ENCODE data around the gene EPB41. TPM values are rescaled to one million over a fixed set of nuclear protein-coding genes. Genes with fewer than 3 reads are reported as not detected.

Gene EPB41
- total and polyA plus RNA-seq, 2 donors (not counting 3 experiments of a cell fraction or from before 2014, with no cell fraction given) = 22.3 to 45.7 TPM

- CTCF ChIA-PET = interaction anchor here (1.4 kb wide), 1 partner anchor 11 kb away, joined by 4 read pairs; no protein-coding TSS in a partner anchor
- no peaks in the 10 kb centered on the region for H4K20me1 ChIP-seq (replicated peaks; ENCODE audit: control insufficient read depth, extremely low read depth, insufficient read depth, low read length)
- H3K9me3 ChIP-seq (replicated peaks; ENCODE audit: control insufficient read depth, insufficient read depth, low read length) = no peaks in the 10 kb centered on the region
- dilution Hi-C loops (cut with MboI; ENCODE audit: extremely low pct_ligation_motif_present, low sequenced_read_pairs) (no loop called here), intact Hi-C loops (cut with micrococcal nuclease) (no loop called here)
- H2AFZ ChIP-seq (ENCODE audit: low read depth, low read length) = no peak overlapping the region
- H3K9ac ChIP-seq (replicated peaks; ENCODE audit: extremely low read depth, insufficient read depth, low read length) = no peak overlapping the region
- DNase-seq (ENCODE audit: low read depth, low spot score) (no peak), FAIRE-seq (no peak)
- no peak overlapping the region for H3K4me2 ChIP-seq (ENCODE audit: insufficient read depth, low read length)
- POLR2A ChIA-PET = no interaction called here
- H3K27ac ChIP-seq (ENCODE audit: insufficient read depth, low read depth, low read length) = no peak overlapping the region
- no peaks in the 10 kb centered on the region for H3K36me3 ChIP-seq (ENCODE audit: control insufficient read depth in 2 of 2, extremely low read depth in 1 of 2, insufficient read depth in 2 of 2, low read length in 2 of 2)
- TF ChIP-seq GATA2 (IDR thresholded peaks at IDR 0.05; ENCODE audit: insufficient read depth, insufficient read length, low read depth, low read length) = no peak
- no peak for TF ChIP-seq JUN (IDR thresholded peaks at IDR 0.05; ENCODE audit: borderline replicate concordance, insufficient read depth, insufficient read length, low read depth)
- TF ChIP-seq FOS (IDR thresholded peaks at IDR 0.05; ENCODE audit: borderline replicate concordance, insufficient read depth, low read length) = no peak
- no TSS peak for BruUV-seq (replicated peaks)
- H3K4me3 ChIP-seq (replicated peaks in 1 of 3; ENCODE audit: insufficient read depth in 1 of 3, low read depth in 1 of 3, low read length in 3 of 3) = no peak overlapping the region
- H3K9me1 ChIP-seq (replicated peaks; ENCODE audit: control insufficient read depth, extremely low read depth, insufficient read depth, low read length) = no peaks in the 10 kb centered on the region
- no peaks in the 10 kb centered on the region for H3K79me2 ChIP-seq (ENCODE audit: control insufficient read depth, insufficient read depth, low read length)
- no peaks in the 10 kb centered on the region for H3K27me3 ChIP-seq (ENCODE audit: control insufficient read depth in 2 of 2, insufficient read depth in 2 of 2, low read length in 2 of 2)
- H3K4me1 ChIP-seq (ENCODE audit: control insufficient read depth, extremely low read depth, insufficient read depth, low read length) = peaks cover 4% of the 10 kb centered on the region
Observed at GRCh38 chr1:28974432-28974831, 60.1 kb downstream of the EPB41 start.

DNA sequence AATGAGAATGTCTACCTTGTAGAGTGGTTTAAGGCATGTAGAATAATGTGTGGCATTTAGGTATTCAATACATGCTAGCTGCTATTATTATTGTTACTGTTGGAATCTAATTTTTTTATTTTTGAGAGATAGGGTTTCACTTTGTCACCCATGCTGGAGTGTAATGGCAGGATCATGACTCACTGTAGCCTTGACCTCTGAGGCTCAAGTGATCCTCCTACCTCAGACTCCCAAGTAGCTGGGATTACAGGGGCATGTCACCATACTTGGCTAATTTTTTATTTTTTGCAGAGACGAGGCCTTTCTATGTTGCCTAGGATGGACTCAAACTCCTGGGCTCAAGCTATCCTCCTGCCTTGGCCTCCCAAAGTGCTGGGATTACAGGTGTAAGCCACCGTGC, 61.9 kb downstream of the EPB41 start:
- H3K36me3 ChIP-seq (ENCODE audit: control insufficient read depth in 2 of 2, extremely low read depth in 1 of 2, insufficient read depth in 2 of 2, low read length in 2 of 2) = no peaks in the 10 kb centered on the region
- no peak overlapping the region for H3K4me2 ChIP-seq (ENCODE audit: insufficient read depth, low read length)
- TF ChIP-seq GATA2 (IDR thresholded peaks at IDR 0.05; ENCODE audit: insufficient read depth, insufficient read length, low read depth, low read length) = no peak
- TF ChIP-seq POLR2AphosphoS5 (IDR thresholded peaks at IDR 0.05; ENCODE audit: insufficient read depth, low read depth, low read length) = no peak
- TF ChIP-seq EZH2 (IDR thresholded peaks at IDR 0.05; ENCODE audit: borderline replicate concordance, low read depth, low read length, severe bottlenecking) = no peak
- TF ChIP-seq POLR2A (IDR thresholded peaks at IDR 0.05; ENCODE audit: low read depth, low read length) = no peak
- TF ChIP-seq MYC (IDR thresholded peaks at IDR 0.05; ENCODE audit: low read depth, low read length) = no peak
- H3K79me2 ChIP-seq (ENCODE audit: control insufficient read depth, insufficient read depth, low read length) = no peaks in the 10 kb centered on the region
- peaks cover 4% of the 10 kb centered on the region for H3K4me1 ChIP-seq (ENCODE audit: control insufficient read depth, extremely low read depth, insufficient read depth, low read length)
- H3K9ac ChIP-seq (replicated peaks; ENCODE audit: extremely low read depth, insufficient read depth, low read length) = no peak overlapping the region
- H4K20me1 ChIP-seq (replicated peaks; ENCODE audit: control insufficient read depth, extremely low read depth, insufficient read depth, low read length) = no peaks in the 10 kb centered on the region
- H3K9me3 ChIP-seq (replicated peaks; ENCODE audit: control insufficient read depth, insufficient read depth, low read length) = no peaks in the 10 kb centered on the region
- H2AFZ ChIP-seq (ENCODE audit: low read depth, low read length) = no peak overlapping the region
- dilution Hi-C loops (cut with MboI; ENCODE audit: extremely low pct_ligation_motif_present, low sequenced_read_pairs) (no loop called here), intact Hi-C loops (cut with micrococcal nuclease) (no loop called here)
- H3K27me3 ChIP-seq (ENCODE audit: control insufficient read depth in 2 of 2, insufficient read depth in 2 of 2, low read length in 2 of 2) = no peaks in the 10 kb centered on the region
- ChIA-PET CTCF (interaction anchor here (1.1 kb wide), 1 partner anchor 10 kb away, joined by 3 read pairs; no protein-coding TSS in a partner anchor), POLR2A (no interaction called here)
- no peak overlapping the region for H3K27ac ChIP-seq (ENCODE audit: insufficient read depth, low read depth, low read length)
- no TSS peak for BruUV-seq (replicated peaks)
- H3K9me1 ChIP-seq (replicated peaks; ENCODE audit: control insufficient read depth, extremely low read depth, insufficient read depth, low read length) = no peaks in the 10 kb centered on the region
- no peak for FAIRE-seq
- no peak overlapping the region for H3K4me3 ChIP-seq (replicated peaks in 1 of 3; ENCODE audit: insufficient read depth in 1 of 3, low read depth in 1 of 3, low read length in 3 of 3)
- DNase-seq (ENCODE audit: low read depth, low spot score) = no peak

All from endothelial cell of umbilical vein (primary cell).